ENCODE data around the gene MRPS7.

GRCh38 chr17:75272848-75273184 lies 11.1 kb downstream of the MRPS7 start:
- TF ChIP-seq CTCF (IDR thresholded peaks at IDR 0.05; ENCODE audit: low read depth, low read length) (no peak), EZH2phosphoT487 (IDR thresholded peaks at IDR 0.05; ENCODE audit: low read depth) (no peak)

All from OCI-LY3 (cell line).